SK-N-SH (cell line): Measurements from ENCODE around the gene BEX3. TPM values are rescaled to one million over a fixed set of nuclear protein-coding genes. Genes with fewer than 3 reads are reported as not detected.

Experiments used
- CTCF ChIA-PET: fragments of 300-600, 350-600 bp; formaldehyde crosslinking; extraction: SDS; loops from one replicate; lab custom pipeline; 2021; lab: Yijun Ruan, JAX
- POLR2A ChIA-PET: fragments of 350-600 bp; sonication (Branson Sonifier 250); formaldehyde crosslinking; extraction: SDS; loops from one replicate; lab custom pipeline; 2020; ENCODE audit warnings: antibody characterized with exemption, inconsistent platforms; lab: Yijun Ruan, JAX
- DNase-seq: peaks from one replicate; pipeline ENCODE4 v3.0.0; 2012
- H2AFZ ChIP-seq: fragments of 200-600 bp; sonication (generic); 2 replicates; pipeline ENCODE4 v1.8.1; 2016; ENCODE audit warnings: antibody characterized with exemption, mild to moderate bottlenecking, low read depth
- H3F3A ChIP-seq: fragments of 200-600 bp; sonication (generic); replicated peaks from 2 replicates; pipeline ENCODE3; 2016; ENCODE audit warnings: antibody characterized with exemption, mild to moderate bottlenecking; ENCODE audit not compliant: insufficient read depth
- H3K27ac ChIP-seq, 2 experiments: fragments of 200-500 bp in 1 of 2; fragments of 200-600 bp in 1 of 2; sonication (Bioruptor generic) in 1 of 2; sonication (generic), shearing (Covaris generic) in 1 of 2; 2 replicates each; pipeline versions ENCODE4 v1.5.1 to v1.6.1; 2014 to 2016; ENCODE audit warnings: low read depth in 2 of 2, inconsistent platforms in 1 of 2, low read length in 1 of 2, mild to moderate bottlenecking in 1 of 2, mixed read lengths in 1 of 2
- H3K27me3 ChIP-seq: fragments of 200-600 bp; sonication (generic), shearing (Covaris generic); 2 replicates; pipeline ENCODE4 v1.6.1; 2016; ENCODE audit warnings: mixed run types; ENCODE audit not compliant: insufficient read depth
- H3K36me3 ChIP-seq, 2 experiments: fragments of 200-500 bp in 1 of 2; fragments of 200-600 bp in 1 of 2; sonication (Bioruptor generic) in 1 of 2; sonication (generic) in 1 of 2; replicated peaks in 1 of 2; 2 replicates each; pipeline versions ENCODE3 to v1.5.1; 2014 to 2016; ENCODE audit warnings: low read length in 1 of 2, mild to moderate bottlenecking in 1 of 2; ENCODE audit not compliant: insufficient read depth in 2 of 2, control insufficient read depth in 1 of 2
- H3K4me1 ChIP-seq, 2 experiments: fragments of 200-500 bp in 1 of 2; fragments of 200-600 bp in 1 of 2; sonication (Bioruptor generic) in 1 of 2; sonication (generic), shearing (Covaris generic) in 1 of 2; 2 replicates each; pipeline versions ENCODE4 v1.5.1 to v1.6.1; 2014 to 2016; ENCODE audit warnings: low read depth in 1 of 2, low read length in 1 of 2, mixed run types in 1 of 2; ENCODE audit not compliant: insufficient read depth in 2 of 2, control insufficient read depth in 1 of 2
- H3K4me2 ChIP-seq: fragments of 200-600 bp; sonication (generic), shearing (Covaris generic); 2 replicates; pipeline ENCODE4 v1.6.1; 2017; ENCODE audit warnings: mixed run types
- H3K4me3 ChIP-seq, 2 experiments: fragments of 200-500 bp in 1 of 2; fragments of 200-600 bp in 1 of 2; sonication (Bioruptor generic) in 1 of 2; sonication (generic), shearing (Covaris generic) in 1 of 2; 2 replicates each; pipeline versions ENCODE4 v1.5.1 to v1.8.1; 2014 to 2016; ENCODE audit warnings: low read depth in 2 of 2, inconsistent platforms in 1 of 2, low read length in 1 of 2, mild to moderate bottlenecking in 1 of 2, mixed read lengths in 1 of 2, moderate library complexity in 1 of 2
- H3K79me2 ChIP-seq: fragments of 200-600 bp; sonication (generic); 2 replicates; pipeline ENCODE4 v1.8.1; 2017; ENCODE audit warnings: mild to moderate bottlenecking; ENCODE audit not compliant: insufficient read depth
- H3K9ac ChIP-seq: fragments of 200-600 bp; sonication (generic); 2 replicates; pipeline ENCODE4 v1.6.1; 2017; ENCODE audit warnings: mixed run types
- H3K9me2 ChIP-seq: fragments of 200-600 bp; sonication (generic); 2 replicates; pipeline ENCODE4 v1.6.1; 2017; ENCODE audit warnings: mixed run types
- H3K9me3 ChIP-seq: fragments of 200-600 bp; sonication (generic); 2 replicates; pipeline ENCODE4 v1.6.1; 2017; ENCODE audit warnings: mixed run types, mild to moderate bottlenecking, moderate library complexity
- H4K20me1 ChIP-seq: fragments of 200-600 bp; sonication (generic); 2 replicates; pipeline ENCODE4 v1.6.1; 2017; ENCODE audit warnings: mild to moderate bottlenecking, mixed run types; ENCODE audit not compliant: insufficient read depth
- CHD2 ChIP-seq: fragments of 150-350 bp; IDR thresholded peaks from 2 replicates; pipeline ENCODE4 v1.6.1; 2018; ENCODE audit warnings: low read length; ENCODE audit not compliant: partially characterized antibody
- CTCF ChIP-seq: fragments of 200-600 bp; sonication (generic); IDR thresholded peaks from 2 replicates; pipeline ENCODE4 v1.6.1; 2017; ENCODE audit warnings: antibody characterized with exemption, mild to moderate bottlenecking, moderate library complexity
- EP300 ChIP-seq, 2 experiments: IDR thresholded peaks; 2 replicates each; pipeline versions ENCODE4 v1.4.0 to v1.6.1; 2012; ENCODE audit warnings: borderline replicate concordance in 1 of 2, low read depth in 1 of 2, low read length in 1 of 2
- FOXJ3 ChIP-seq: sonication (generic); formaldehyde crosslinking; IDR thresholded peaks from 2 replicates; pipeline ENCODE4 v1.5.1; 2020; ENCODE audit warnings: mild to moderate bottlenecking, missing genetic modification reagents
- JUND ChIP-seq: IDR thresholded peaks from 2 replicates; pipeline ENCODE4 v1.4.0; 2012
- RCOR1 ChIP-seq: fragments of 150-350 bp; IDR thresholded peaks from 2 replicates; pipeline ENCODE4 v1.6.1; 2017; ENCODE audit warnings: antibody characterized with exemption, low read length
- RFX5 ChIP-seq: IDR thresholded peaks from 2 replicates; pipeline ENCODE4 v1.6.1; 2012; ENCODE audit warnings: mild to moderate bottlenecking, improper control_type of control experiment, low read length
- RXRA ChIP-seq: IDR thresholded peaks from 2 replicates; pipeline ENCODE4 v1.4.0; 2012; ENCODE audit warnings: low read depth, mild to moderate bottlenecking, borderline replicate concordance
- USF2 ChIP-seq: fragments of 150-350 bp; IDR thresholded peaks from 2 replicates; pipeline ENCODE4 v1.6.1; 2017; ENCODE audit warnings: antibody characterized with exemption, low read length, low read depth, borderline replicate concordance
- YY1 ChIP-seq: IDR thresholded peaks from 2 replicates; pipeline ENCODE4 v1.4.0; 2012; ENCODE audit warnings: low read depth, mild to moderate bottlenecking
- ZBTB33 ChIP-seq: IDR thresholded peaks from 2 replicates; pipeline ENCODE4 v1.4.0; 2012; ENCODE audit warnings: low read depth, borderline replicate concordance
- WGBS: methylation state at CpG from one replicate; pipeline ENCODE4 v1.1.6; 2017; ENCODE audit warnings: low lambda C conversion rate; 5-methylcytosine and 5-hydroxymethylcytosine counted together
- polyA plus RNA-seq, 3 experiments: library from polyadenylated mRNA; depleted of rRNA; stranded (reverse); fragments of >200 nt; gene quantifications; 2 replicates each; pipeline ENCODE4 v1.2.3, GENCODE V29; 2012

Gene BEX3
- polyA plus RNA-seq, 1 of the 3 experiments (the other 2 are of a cell fraction): 392 TPM

GRCh38 chrX:103376979-103377324 lies 614 bp downstream of the BEX3 start:
- CTCF ChIA-PET: interaction anchor here (1.4 to 1.8 kb wide), 2 partner anchors 35 to 88 kb away, joined by 4 read pairs; no protein-coding TSS in a partner anchor
- no peaks in the 10 kb centered on the region for H4K20me1 ChIP-seq
- peaks cover 4% of the 10 kb centered on the region for H3F3A ChIP-seq
- peak overlapping the region; percentile 89 for H3K9ac ChIP-seq
- no peaks in the 10 kb centered on the region for H3K9me2 ChIP-seq
- TF ChIP-seq YY1 (peak; percentile 79; the same call in 1 of the 2 replicates), JUND (no peak), CHD2 (peak; percentile 73)
- no peaks in the 10 kb centered on the region for H3K9me3 ChIP-seq
- no peak overlapping the region for H2AFZ ChIP-seq
- H3K27ac ChIP-seq: peak overlapping the region; percentile 49 to 89; a peak in 3 of 4 replicates
- no peaks in the 10 kb centered on the region; the same call in 1 of the 2 replicates for H3K27me3 ChIP-seq
- H3K4me3 ChIP-seq: peak overlapping the region; percentile 59 to 67
- H3K4me2 ChIP-seq: peak overlapping the region; percentile 70
- H3K36me3 ChIP-seq: peaks cover 9 to 11% of the 10 kb centered on the region in 2 experiments
- POLR2A ChIA-PET: interaction anchor here (0.6 to 2.3 kb wide), 4 partner anchors 21 to 180 kb away, joined by 3 to 11 read pairs (median 7); partner anchors contain the start of genes BEX2, TCEAL7 and TCEAL9
- peak; percentile 67 for DNase-seq
- H3K79me2 ChIP-seq: peaks cover 12% of the 10 kb centered on the region; the same call in 1 of the 2 replicates
- 53% methylated on average over 15 of the region's 19 CpGs for WGBS
- peaks cover 0 to 7% of the 10 kb centered on the region in 2 experiments; a peak in 2 of 4 replicates for H3K4me1 ChIP-seq

GRCh38 chrX:103378990-103379389 lies 2.7 kb downstream of the BEX3 start:
- DNase-seq: no peak
- Histone ChIP-seq H3K27ac (no peak overlapping the region), H3K27me3 (no peaks in the 10 kb centered on the region; the same call in 1 of the 2 replicates)

More at GRCh38 chrX:103378990-103379389, 2.7 kb downstream of the BEX3 start:
- H3K36me3 ChIP-seq: peaks cover 9 to 11% of the 10 kb centered on the region in 2 experiments
- H3K9me2 ChIP-seq: no peaks in the 10 kb centered on the region
- CTCF ChIA-PET: no interaction called here
- POLR2A ChIA-PET: no interaction called here
- 42% methylated on average over 2 of the region's 2 CpGs for WGBS
- H3K4me1 ChIP-seq: peaks cover 0 to 7% of the 10 kb centered on the region in 2 experiments; a peak in 2 of 4 replicates
- peaks cover 4% of the 10 kb centered on the region for H3F3A ChIP-seq
- no peak for TF ChIP-seq ZBTB33
- TF ChIP-seq EP300 (IDR thresholded peaks at IDR 0.05; ENCODE audit: borderline replicate concordance in 1 of 2, low read depth in 1 of 2, low read length in 1 of 2): no peak
- no peak for TF ChIP-seq RFX5
- TF ChIP-seq USF2: no peak
- TF ChIP-seq CTCF: no peak
- TF ChIP-seq RXRA: no peak
- no peak for TF ChIP-seq RCOR1
- TF ChIP-seq FOXJ3: no peak
- TF ChIP-seq, all 33 proteins: peak for 0
- no peak overlapping the region for H3K4me3 ChIP-seq
- H2AFZ ChIP-seq: no peak overlapping the region
- H3K9me3 ChIP-seq: no peaks in the 10 kb centered on the region
- H3K4me2 ChIP-seq: no peak overlapping the region
- peaks cover 12% of the 10 kb centered on the region; the same call in 1 of the 2 replicates for H3K79me2 ChIP-seq
- no peaks in the 10 kb centered on the region for H4K20me1 ChIP-seq
- H3K9ac ChIP-seq: no peak overlapping the region
